BLaER1 (cell line): ENCODE results near the gene CCDC78.
"Not testable (repeated sequence)": the region's sequence is repeated elsewhere in the genome, so short reads cannot be mapped to it uniquely, and the experiment has no call there.

ENCODE experiments used
- H3K27ac ChIP-seq: shearing (Covaris generic); formaldehyde crosslinking; 2 replicates; pipeline ENCODE4 v1.8.1; 2022
- H3K27me3 ChIP-seq: shearing (Covaris generic); formaldehyde crosslinking; 2 replicates; pipeline ENCODE4 v1.8.1; 2022
- H3K36me3 ChIP-seq: shearing (Covaris generic); formaldehyde crosslinking; 2 replicates; pipeline ENCODE4 v1.8.1; 2022
- H3K4me1 ChIP-seq: shearing (Covaris generic); formaldehyde crosslinking; 2 replicates; pipeline ENCODE4 v1.8.1; 2022
- H3K4me2 ChIP-seq: shearing (Covaris generic); formaldehyde crosslinking; 2 replicates; pipeline ENCODE4 v1.8.1; 2022
- H3K4me3 ChIP-seq: shearing (Covaris generic); formaldehyde crosslinking; 2 replicates; pipeline ENCODE4 v1.8.1; 2022
- H3K9ac ChIP-seq: shearing (Covaris generic); formaldehyde crosslinking; 2 replicates; pipeline ENCODE4 v1.8.1; 2022
- H3K9me3 ChIP-seq: shearing (Covaris generic); formaldehyde crosslinking; 2 replicates; pipeline ENCODE4 v1.8.1; 2022
- H4K20me1 ChIP-seq: shearing (Covaris generic); formaldehyde crosslinking; 2 replicates; pipeline ENCODE4 v1.8.1; 2022
- Cebpa-rat ChIP-seq: shearing (Covaris generic); IDR thresholded peaks from 2 replicates; pipeline ENCODE4 v1.8.1; 2022

CCDC78 gene

GRCh38 chr16:694863-695354, 31.3 kb downstream of the CCDC78 start:
- TF ChIP-seq Cebpa-rat = no peak
- peaks cover 90% of the 10 kb centered on the region for H3K27me3 ChIP-seq

GRCh38 chr16:694187-694862, 31.9 kb downstream of the CCDC78 start:
- Histone ChIP-seq H3K4me3 (peak overlapping the region; percentile 60), H3K27me3 (peaks cover 84% of the 10 kb centered on the region), H3K36me3 (no peaks in the 10 kb centered on the region), H3K9me3 (no peaks in the 10 kb centered on the region), H3K27ac (no peak overlapping the region), H4K20me1 (peaks cover 40% of the 10 kb centered on the region), H3K9ac (no peak overlapping the region), H3K4me2 (peak overlapping the region; percentile 98), H3K4me1 (peaks cover 38% of the 10 kb centered on the region)
- TF ChIP-seq Cebpa-rat = no peak

More at GRCh38 chr16:694863-695354, 31.3 kb downstream of the CCDC78 start:
- Histone ChIP-seq H3K9ac (no peak overlapping the region), H3K36me3 (no peaks in the 10 kb centered on the region), H3K4me3 (peak overlapping the region; percentile 60), H3K4me2 (peak overlapping the region; percentile 98), H3K4me1 (peaks cover 33% of the 10 kb centered on the region), H4K20me1 (peaks cover 44% of the 10 kb centered on the region), H3K9me3 (no peaks in the 10 kb centered on the region), H3K27ac (no peak overlapping the region)

GRCh38 chr16:693766-694165, 32.5 kb downstream of the CCDC78 start:
- no peak overlapping the region for H3K27ac ChIP-seq
- TF ChIP-seq Cebpa-rat = no peak
- H4K20me1 ChIP-seq = peaks cover 35% of the 10 kb centered on the region
- peaks cover 44% of the 10 kb centered on the region for H3K4me1 ChIP-seq
- H3K4me3 ChIP-seq = peak overlapping the region; percentile 60
- H3K4me2 ChIP-seq = peak overlapping the region; percentile 98
- H3K9me3 ChIP-seq = no peaks in the 10 kb centered on the region
- H3K9ac ChIP-seq = no peak overlapping the region
- peaks cover 78% of the 10 kb centered on the region for H3K27me3 ChIP-seq
- no peaks in the 10 kb centered on the region for H3K36me3 ChIP-seq

GRCh38 chr16:693364-693763, 32.9 kb downstream of the CCDC78 start:
- Histone ChIP-seq H3K9ac (no peak overlapping the region), H3K27me3 (peaks cover 74% of the 10 kb centered on the region), H4K20me1 (peaks cover 31% of the 10 kb centered on the region), H3K4me1 (peaks cover 48% of the 10 kb centered on the region), H3K27ac (no peak overlapping the region), H3K9me3 (no peaks in the 10 kb centered on the region), H3K4me3 (peak overlapping the region; percentile 60), H3K4me2 (peak overlapping the region; percentile 98), H3K36me3 (no peaks in the 10 kb centered on the region)
- TF ChIP-seq Cebpa-rat = no peak

GRCh38 chr16:692356-693108, 33.7 kb downstream of the CCDC78 start:
- no peak overlapping the region for H3K4me2 ChIP-seq
- H3K27me3 ChIP-seq = peaks cover 66% of the 10 kb centered on the region
- peaks cover 28% of the 10 kb centered on the region for H4K20me1 ChIP-seq
- H3K27ac ChIP-seq = no peak overlapping the region
- H3K9me3 ChIP-seq = no peaks in the 10 kb centered on the region
- TF ChIP-seq Cebpa-rat = no peak
- H3K36me3 ChIP-seq = peaks cover 7% of the 10 kb centered on the region
- no peak overlapping the region for H3K4me3 ChIP-seq
- H3K9ac ChIP-seq = no peak overlapping the region
- peaks cover 50% of the 10 kb centered on the region for H3K4me1 ChIP-seq

GRCh38 chr16:691242-691641, 35.0 kb downstream of the CCDC78 start:
- H3K4me2 ChIP-seq, H3K9ac ChIP-seq, H3K9me3 ChIP-seq, H3K27ac ChIP-seq, H3K4me3 ChIP-seq: not testable (repeated sequence)
- H3K4me1 ChIP-seq = peaks cover 50% of the 10 kb centered on the region
- peaks cover 54% of the 10 kb centered on the region for H3K27me3 ChIP-seq
- H3K36me3 ChIP-seq = peaks cover 20% of the 10 kb centered on the region
- H4K20me1 ChIP-seq = peaks cover 28% of the 10 kb centered on the region

- Histone ChIP-seq H4K20me1 (peaks cover 12% of the 10 kb centered on the region), H3K4me1 (peaks cover 40% of the 10 kb centered on the region), H3K36me3 (peaks cover 28% of the 10 kb centered on the region), H3K27ac (peak overlapping the region; percentile 85), H3K4me3 (peak overlapping the region; percentile 77), H3K9me3 (no peaks in the 10 kb centered on the region), H3K4me2 (peak overlapping the region; percentile 92), H3K27me3 (peaks cover 35% of the 10 kb centered on the region), H3K9ac (peak overlapping the region; percentile 87)
- no peak for TF ChIP-seq Cebpa-rat
Measured at GRCh38 chr16:689175-689897, 36.9 kb downstream of the CCDC78 start.

GRCh38 chr16:687499-687898, 38.7 kb downstream of the CCDC78 start:
- H3K36me3 ChIP-seq = peaks cover 39% of the 10 kb centered on the region
- H3K27ac ChIP-seq = no peak overlapping the region
- no peak overlapping the region for H3K9ac ChIP-seq
- H4K20me1 ChIP-seq = peaks cover 14% of the 10 kb centered on the region
- no peak overlapping the region for H3K4me3 ChIP-seq
- peaks cover 44% of the 10 kb centered on the region for H3K4me1 ChIP-seq
- no peak overlapping the region for H3K4me2 ChIP-seq
- TF ChIP-seq Cebpa-rat = no peak
- peaks cover 16% of the 10 kb centered on the region for H3K27me3 ChIP-seq
- no peaks in the 10 kb centered on the region for H3K9me3 ChIP-seq

GRCh38 chr16:686459-687260, 39.6 kb downstream of the CCDC78 start:
- TF ChIP-seq Cebpa-rat = no peak
- Histone ChIP-seq H3K36me3 (peaks cover 47% of the 10 kb centered on the region), H3K27me3 (peaks cover 8% of the 10 kb centered on the region), H3K4me2 (no peak overlapping the region), H3K4me3 (no peak overlapping the region), H3K9me3 (no peaks in the 10 kb centered on the region), H3K9ac (no peak overlapping the region), H3K4me1 (peaks cover 53% of the 10 kb centered on the region), H3K27ac (no peak overlapping the region), H4K20me1 (peaks cover 22% of the 10 kb centered on the region)
